Measurements from ENCODE around the gene SCART1.
"Not testable (repeated sequence)": the region's sequence is repeated elsewhere in the genome, so short reads cannot be mapped to it uniquely, and the experiment has no call there.

SCART1 gene

GRCh38 chr10:133457100-133457841 lies 3.5 kb downstream of the SCART1 start:
- DNase-seq: no peak

DNA sequence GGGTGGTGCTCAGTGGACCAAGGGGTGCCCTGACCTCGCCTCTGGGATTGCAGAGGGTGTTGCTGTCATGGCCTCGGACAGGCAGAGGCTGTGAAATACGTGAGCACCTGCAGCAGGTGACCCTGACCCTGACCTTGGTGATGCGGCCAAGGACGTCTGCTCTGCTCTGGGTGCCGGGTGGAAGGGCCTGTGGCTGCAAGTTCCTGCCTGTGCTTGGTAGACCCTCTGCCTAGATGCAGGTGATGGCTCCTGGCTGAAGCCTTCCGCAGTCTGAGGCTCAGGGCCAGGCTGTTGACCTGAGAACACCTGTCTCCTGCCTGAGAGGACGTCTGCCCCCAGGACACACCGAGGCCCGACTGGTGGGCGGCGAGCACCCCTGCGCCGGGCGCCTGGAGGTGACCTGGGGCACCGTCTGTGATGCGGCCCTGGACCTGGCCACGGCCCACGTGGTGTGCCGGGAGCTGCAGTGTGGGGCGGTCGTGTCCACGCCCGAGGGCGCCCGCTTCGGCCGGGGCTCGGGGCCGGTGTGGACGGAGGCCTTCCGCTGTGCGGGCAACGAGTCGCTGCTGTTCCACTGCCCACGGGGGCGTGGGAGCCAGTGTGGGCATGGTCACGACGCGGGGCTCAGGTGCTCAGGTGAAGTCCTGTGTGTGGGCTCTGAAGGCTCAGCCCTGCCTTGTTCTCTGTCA lies 4.4 kb downstream of the SCART1 start:
- DNase-seq: no peak

- no peak for DNase-seq
Measured at GRCh38 chr10:133458710-133459453, 5.1 kb downstream of the SCART1 start.

DNA sequence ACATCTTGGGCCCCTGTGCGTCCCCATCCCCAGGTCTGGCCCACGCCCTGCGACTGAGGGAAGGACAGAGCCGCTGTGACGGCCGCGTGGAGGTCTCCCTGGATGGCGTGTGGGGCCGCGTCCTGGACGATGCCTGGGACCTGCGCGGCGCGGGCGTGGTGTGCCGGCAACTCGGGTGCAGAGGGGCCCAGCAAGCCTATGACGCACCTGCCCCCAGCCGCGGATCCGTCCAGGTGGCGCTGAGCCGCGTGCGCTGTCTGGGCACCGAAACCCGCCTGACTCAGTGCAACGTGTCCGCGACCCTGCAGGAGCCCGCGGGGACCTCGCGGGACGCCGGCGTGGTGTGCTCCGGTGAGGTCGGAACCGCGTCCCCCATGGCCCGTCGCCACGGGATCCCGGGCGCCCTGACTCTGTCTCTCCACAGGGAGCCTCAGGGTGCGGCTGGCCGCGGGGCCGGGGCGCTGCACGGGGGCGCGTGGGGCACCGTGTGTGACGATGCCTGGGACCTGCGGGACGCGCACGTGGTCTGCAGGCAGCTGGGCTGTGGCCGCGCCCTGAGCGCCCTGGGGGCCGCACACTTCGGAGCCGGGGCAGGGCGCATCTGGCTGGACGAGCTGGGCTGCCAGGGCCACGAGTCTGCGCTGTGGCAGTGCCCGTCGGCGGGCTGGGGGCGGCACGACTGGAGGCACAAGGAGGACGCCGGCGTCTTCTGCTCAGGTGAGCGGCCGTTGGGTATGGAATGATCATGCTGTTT lies 5.9 kb downstream of the SCART1 start:
- DNase-seq: no peak

- no peak for DNase-seq
Measured at GRCh38 chr10:133460208-133460769, 6.5 kb downstream of the SCART1 start.

GRCh38 chr10:133461027-133461426 lies 7.3 kb downstream of the SCART1 start:
- DNase-seq: no peak

- no peak for DNase-seq
Measured at GRCh38 chr10:133461841-133462240, 8.1 kb downstream of the SCART1 start.

DNA sequence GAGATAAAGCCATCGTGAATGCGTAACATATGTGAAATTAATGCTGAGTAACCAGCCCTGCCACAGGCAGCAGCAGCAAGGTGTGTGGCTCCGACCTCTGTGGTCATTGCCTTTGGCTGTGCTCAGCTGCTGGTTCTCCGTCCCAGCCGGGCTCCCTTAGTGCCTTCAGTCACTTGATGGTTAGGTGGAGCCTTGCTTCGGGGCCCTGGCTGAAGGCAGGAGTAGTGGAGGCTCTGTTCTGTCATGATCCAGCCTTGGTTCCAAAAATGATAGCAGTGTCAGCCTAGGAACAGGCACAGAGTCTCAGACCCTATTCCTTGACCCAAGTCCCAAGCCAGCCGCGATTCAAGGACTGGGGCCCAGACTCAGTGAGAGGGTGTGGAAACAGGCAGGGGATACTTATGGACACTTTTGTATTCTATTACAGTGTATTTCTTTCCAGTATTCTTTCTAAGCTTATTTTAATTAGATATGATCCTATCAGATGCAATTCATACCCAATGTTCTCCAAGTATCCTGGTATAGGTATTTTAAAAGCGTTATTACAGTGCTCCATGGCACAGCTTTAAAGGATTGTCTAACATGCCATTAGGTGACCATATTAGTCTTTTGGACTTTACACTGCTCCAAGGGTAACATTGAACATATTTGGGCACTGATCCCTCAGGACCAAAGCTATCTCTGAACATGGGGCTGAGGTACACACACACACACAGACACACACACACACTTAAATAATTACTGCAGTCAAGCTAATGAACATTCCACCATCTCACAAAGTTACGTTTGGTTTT lies 9.0 kb downstream of the SCART1 start:
- no peak for DNase-seq

DNA sequence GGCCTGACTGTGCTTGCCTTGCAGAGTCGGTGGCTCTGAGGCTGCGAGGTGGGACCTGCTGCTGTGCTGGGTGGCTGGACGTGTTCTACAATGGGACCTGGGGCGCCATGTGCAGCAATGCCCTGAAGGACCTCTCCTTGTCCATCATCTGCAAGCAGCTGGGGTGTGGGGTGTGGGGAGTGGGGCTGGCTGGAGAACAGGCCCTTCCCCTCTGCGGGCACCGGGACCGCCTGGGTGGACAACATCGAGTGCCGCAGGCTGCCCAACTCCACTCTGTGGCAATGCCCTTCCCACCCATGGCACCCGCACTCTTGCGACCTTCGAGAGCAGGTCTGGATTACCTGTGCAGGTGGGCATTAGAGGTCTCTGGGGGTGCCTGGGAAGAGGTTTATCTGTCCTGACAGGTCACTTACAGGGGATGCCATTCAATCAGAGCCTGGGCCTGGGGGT lies 10.9 kb downstream of the SCART1 start:
- DNase-seq: no peak

GRCh38 chr10:133465191-133465949 lies 11.6 kb downstream of the SCART1 start:
- no peak for DNase-seq

DNA sequence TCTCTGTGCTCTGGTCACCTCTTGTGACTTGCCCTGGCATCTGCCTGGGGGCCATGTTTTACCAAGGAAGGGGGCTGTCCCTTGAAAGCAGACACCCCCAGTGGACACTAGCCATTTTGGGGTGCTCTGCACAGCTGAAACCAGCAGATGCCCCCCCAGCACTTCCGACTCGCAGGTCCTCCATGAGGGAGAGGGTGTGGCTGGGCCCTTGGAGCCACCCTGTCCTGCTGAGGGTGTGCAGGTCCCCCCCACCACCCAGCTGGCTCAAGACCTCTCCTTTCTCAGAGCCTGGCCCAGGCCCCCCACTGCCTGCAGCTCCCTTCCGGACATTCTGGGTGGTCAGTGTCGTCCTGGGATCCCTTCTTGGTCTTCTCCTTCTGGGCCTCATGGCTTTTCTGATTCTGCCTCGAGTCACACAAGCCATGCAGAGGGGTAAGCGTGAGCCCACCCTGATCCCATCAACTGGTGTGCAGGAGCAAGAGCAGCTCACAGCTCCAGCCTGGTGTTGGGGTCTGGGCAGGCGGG lies 12.3 kb downstream of the SCART1 start:
- no peak for DNase-seq

GRCh38 chr10:133466683-133467275 lies 13.0 kb downstream of the SCART1 start:
- DNase-seq: no peak

GRCh38 chr10:133467286-133467911 lies 13.7 kb downstream of the SCART1 start:
- no peak for DNase-seq

DNA sequence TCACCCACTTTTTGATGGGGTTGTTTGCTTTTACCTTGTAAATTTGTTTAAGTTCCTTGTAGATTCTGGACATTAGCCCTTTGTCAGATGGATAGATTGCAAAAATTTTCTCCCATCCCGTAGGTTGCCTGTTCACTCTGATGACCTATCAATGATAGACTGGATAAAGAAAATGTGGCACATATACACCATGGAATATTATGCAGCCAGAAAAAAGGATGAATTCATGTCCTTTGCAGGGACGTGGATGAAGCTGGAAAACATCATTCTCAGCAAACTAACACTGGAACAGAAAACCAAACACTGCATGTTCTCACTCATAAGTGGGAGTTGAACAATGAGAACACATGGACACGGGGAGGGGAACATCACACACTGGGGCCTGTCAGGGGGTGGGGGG lies 15.5 kb downstream of the SCART1 start:
- not testable (repeated sequence) for DNase-seq

DNA sequence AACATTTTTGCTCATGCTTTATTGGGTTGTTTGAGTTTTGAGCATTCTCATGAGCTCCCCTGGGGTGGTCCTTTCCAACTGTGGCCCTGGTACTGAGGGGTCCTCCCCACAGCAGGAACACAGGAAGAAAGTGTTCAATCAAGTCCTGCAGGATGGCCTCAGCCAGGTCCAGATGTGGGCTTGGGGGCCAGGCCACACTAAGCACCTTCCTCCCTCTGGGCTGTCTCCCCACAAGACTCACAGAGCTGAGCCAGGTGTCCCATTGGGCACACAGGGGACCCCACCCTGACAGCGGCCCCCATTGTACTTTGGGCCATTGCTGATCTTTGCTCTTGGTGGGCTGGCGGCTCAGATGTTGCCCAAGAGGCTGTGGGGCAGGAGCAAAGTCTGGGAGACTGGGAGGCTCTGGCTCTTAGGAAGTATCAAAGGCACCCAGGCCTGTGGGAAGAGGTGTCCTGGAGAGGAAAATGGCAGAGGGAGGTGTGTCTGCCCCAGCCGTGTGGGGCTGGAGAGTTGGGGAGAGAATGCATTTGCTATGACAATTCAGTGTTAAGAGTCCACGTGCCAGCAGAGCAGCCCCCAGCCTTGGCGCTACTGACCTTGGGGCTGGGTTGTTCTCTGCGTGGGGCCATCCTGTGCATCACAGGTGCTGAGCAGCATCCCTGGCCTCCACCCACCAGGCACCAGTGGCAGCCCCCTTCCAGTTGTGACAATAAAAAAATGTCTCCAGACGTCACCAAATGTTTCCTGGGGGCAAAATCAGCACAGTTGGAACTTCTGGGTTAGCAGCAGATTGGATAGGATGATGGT lies 17.8 kb downstream of the SCART1 start:
- DNase-seq: no peak

DNA sequence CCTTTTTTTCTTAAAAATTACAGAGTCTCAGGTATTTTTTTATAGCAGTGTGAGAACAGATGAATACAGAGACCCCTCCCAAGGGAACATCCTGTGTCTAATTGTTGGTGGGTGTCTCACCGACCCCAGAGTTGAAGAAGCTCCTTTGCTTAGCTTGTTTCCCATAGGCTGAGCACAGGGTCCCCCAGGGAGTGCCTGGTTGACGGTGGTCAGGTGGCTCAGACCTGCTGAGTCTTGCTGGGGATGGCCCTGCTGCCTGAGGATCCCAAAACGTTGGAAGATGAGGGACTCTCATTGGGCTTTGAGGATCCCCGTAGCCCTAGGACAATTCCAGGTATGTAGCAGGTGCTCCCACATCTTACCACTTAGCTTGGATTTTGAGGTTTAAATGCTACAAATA lies 19.5 kb downstream of the SCART1 start:
- no peak for DNase-seq

- no peak for DNase-seq
Measured at GRCh38 chr10:133474027-133474426, 20.3 kb downstream of the SCART1 start.

DNA sequence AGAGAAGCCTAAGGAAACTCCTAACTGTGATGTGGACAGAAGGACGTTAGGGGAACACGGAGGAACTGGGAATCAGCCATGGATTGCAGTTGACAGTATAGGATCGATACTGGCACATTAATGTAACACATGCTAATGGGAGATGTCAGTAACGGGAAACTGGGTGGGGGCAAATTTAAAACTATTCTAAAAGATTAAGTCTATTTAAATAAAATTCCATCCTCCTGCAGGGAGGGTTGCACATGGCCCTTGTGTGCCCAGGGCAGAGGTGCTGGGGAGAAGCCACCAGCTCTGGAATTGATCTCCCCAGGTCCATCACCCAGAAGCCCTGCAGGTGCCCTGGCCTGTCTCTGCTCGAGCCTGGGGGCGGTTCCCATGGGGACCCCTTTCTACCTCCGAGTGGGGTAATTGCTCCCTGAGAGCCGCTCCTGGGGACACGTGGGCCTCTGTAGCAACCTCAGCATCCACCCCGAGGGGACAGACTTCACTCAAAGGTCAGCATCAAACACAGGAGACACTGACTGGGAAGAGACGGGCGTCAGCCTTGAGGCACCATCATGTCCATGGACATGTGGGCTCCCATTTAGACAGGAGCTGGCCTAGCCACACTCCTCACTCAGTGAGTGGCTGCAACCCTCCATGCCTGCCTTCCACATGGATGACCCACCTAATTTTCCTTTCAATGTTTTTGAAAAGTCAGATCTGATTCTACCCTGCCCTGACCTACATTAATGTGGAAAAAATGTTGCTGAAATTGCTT lies 21.1 kb downstream of the SCART1 start:
- no peak for DNase-seq
